Raji (cell line): ENCODE measurements around the gene FAM118A.

ENCODE experiments used
- POLR2A ChIP-seq: IDR thresholded peaks from 2 replicates; pipeline ENCODE4 v1.6.1; 2011; ENCODE audit warnings: low read depth, low read length, control low read depth; ENCODE audit not compliant: insufficient read depth

FAM118A gene

DNA sequence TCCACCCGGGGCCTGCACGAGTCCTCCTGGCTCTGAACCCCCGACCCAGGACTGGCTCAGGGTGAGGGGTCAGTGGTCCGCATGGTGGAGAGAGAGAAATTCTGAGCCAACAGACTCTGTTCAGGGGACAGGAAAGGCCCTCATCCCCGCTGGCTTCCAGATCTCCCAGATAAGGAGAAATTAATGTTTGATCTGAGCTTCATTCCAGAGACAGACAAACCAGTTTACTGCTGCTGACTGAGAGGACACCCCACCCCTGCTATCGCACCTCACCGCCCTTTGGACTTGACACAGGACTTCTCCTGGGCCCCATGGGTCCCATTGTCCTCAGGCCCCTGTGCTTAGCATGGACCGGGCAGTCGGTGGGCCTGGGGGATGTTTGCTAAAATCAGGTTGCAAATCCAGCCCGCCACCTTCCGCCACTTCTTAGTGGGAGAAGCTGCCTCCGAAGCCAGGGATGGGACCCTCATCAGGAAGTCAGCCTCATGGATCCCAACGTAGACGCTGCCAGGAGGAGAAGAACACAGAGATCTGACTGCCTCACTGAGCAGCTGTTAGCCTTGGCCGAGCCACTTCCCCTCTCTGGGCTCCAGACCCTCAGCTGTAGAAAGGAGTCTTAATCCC lies 36.2 kb upstream of the FAM118A start:
- no peak for TF ChIP-seq POLR2A

DNA sequence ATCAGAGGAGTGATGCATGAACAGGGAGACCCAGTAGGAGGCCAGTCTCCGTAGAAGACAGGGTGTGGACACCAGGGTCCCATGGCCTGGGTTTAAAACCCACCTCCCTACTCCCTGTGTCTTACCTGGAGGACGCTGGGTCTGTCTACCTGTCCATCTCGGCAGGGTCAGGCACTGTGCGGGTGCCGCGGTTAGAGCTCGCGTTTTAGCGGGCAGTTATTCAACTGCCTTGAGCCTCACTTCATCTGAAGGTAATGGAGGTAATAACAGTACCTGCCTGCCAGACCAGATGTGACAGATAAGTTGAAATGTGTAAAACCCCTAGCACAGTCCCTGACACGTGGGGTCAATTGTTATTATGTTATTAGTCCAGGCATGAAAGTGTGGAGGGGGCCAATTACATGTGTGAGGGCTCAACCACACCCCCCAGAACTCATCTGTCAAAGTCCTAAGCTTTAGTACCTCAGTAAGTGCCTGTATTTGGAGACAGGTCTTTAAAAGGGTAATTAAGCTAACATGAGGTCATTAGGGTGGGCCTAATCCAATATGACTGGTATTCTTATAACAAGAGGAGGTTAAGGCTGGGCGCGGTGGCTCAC lies 33.1 kb upstream of the FAM118A start:
- TF ChIP-seq POLR2A, result no peak

DNA sequence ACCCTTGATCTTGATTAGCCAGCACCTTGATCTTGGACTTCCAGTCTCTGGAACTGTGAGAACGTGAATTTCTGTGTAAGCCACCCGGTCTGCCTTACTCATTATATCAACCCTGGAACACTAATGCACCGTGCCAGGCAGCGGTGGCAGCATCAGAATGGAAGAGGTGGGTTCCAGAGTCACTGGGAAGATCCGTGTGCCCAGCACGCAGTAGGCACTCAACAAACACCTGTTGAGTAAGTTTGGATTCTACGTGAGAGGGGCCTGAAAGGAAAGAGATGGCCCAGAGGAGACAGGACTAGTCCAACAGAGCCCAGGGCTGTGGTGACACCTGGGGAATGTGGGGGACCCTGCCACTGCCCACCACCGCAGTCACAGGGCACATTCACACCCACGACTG lies 31.6 kb upstream of the FAM118A start:
- no peak for TF ChIP-seq POLR2A

DNA sequence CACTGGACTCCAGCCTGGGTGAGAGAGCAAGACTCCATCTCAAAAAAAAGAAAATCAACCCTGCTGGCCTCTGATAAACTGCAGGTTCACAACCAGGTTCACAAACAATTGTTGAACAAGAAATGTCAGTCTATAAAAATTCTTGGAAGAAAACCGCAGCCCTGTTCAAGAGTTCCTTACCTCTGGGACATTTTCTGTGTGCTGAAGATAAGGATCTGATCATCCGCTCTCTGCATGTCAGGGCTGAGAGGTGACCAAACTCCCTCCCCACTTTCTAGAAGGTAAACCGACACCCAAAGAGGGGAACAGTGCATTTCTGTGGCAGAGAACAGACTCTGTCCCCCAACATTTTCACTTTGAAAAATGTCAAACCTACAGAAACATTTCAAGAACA lies 29.1 kb upstream of the FAM118A start:
- no peak for TF ChIP-seq POLR2A

DNA sequence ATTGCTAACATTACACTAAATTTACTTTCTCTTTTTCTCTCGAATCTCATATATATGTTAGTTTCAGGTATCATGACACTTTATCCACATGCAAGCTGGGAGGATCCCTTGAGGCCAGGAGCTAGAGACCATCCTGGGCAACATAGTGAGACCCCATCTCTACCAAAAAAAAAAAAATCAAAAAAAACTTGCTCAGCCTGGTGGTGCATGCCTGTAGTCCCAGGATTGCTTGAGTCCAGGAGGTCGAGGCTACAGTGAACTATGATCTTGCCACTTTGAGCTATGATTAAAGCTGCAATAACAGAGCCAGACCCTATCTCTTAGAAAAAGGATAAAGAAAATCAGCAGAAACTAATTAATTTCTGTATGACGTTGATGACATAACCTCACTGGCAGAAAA lies 28.7 kb upstream of the FAM118A start:
- no peak for TF ChIP-seq POLR2A

DNA sequence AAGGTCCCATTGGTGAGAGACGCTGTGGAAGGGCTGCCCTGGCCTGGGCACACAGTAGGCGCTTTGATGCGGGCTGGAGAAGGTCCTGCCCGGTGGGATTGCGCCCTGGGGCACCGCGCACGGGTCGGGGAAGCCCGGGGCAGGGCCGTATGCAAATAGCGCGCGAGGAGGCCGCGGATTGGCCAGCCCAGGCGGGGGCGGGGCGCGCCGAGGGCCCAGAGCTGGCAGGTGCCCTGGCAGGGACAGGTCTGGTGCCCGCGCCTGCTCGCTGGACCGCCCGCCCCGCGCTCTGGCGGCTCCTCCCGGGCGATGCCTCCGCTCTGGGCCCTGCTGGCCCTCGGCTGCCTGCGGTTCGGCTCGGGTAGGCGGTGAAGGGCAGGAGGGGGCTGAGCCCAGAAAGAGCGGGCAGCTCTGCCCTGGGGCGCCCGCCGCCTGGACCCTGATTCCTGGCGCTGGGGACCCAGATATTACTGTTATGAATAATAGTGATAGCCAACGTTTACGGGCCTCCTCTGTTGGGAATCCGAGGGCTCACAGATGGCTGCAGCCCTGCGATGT lies 24.9 kb upstream of the FAM118A start, which contains the start of gene UPK3A:
Gene UPK3A, plus strand, starts transcription at position 245 of the 558 bp plus-strand sequence. Its CDS starts 65 bp downstream, at position 310.
- TF ChIP-seq POLR2A, result no peak

DNA sequence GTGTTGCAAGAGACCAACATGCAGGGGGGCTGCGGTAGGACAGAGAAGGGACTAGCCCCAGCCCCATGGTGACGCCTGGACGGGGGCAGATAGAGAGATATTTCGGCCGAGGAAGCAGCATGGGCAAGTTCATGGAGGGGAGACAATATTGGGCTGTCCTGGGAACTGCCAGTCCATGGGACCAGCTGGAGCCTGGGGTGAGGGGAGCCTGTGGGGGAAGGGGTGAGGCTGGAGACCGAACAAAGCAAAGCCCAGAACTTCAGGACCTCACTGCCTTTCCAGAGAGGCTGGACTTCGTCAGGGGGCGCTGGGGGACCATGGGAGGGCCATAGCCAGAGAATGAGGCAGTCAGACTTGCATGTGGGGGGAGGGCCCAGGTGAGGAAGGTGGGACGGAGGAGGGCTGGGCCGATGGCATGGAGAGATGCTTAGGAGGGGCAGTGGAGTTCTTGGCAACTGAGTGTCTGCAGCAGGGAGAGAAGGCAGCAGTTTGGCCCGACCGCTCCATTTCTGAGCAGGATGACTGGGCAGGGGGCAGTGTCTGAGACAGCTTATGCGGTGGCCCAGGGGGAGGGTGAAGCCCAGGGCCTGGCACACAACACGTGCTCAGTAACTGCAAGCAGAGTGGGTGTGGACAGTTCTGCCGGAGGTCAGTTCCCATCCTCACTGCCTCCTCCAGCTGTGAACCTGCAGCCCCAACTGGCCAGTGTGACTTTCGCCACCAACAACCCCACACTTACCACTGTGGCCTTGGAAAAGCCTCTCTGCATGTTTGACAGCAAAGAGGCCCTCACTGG lies 24.3 kb upstream of the FAM118A start:
- no peak for TF ChIP-seq POLR2A

DNA sequence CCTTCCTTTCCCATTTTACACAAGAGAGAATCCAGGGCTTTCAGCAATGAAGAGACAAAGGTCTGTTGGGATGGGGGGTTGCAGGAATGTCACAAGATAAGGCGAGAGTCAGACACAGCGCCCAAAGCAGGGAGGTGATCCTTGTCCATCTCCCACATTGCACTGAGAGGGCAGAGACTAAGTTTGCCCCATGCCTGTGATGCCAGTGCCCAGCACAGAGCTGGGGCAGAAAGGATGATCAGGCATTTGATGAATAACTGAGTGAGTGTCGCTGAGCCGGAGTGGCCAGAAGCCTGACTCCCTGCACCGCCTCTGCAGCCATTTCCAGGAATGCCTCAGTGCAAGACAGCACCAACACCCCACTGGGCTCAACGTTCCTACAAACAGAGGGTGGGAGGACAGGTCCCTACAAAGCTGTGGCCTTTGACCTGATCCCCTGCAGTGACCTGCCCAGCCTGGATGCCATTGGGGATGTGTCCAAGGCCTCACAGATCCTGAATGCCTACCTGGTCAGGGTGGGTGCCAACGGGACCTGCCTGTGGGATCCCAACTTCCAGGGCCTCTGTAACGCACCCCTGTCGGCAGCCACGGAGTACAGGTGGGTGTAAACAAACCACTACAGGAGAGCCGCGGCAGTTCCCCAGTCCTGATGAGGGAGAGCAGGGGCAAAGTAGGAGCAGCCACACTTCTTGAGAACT lies 22.7 kb upstream of the FAM118A start:
- TF ChIP-seq POLR2A, result no peak

DNA sequence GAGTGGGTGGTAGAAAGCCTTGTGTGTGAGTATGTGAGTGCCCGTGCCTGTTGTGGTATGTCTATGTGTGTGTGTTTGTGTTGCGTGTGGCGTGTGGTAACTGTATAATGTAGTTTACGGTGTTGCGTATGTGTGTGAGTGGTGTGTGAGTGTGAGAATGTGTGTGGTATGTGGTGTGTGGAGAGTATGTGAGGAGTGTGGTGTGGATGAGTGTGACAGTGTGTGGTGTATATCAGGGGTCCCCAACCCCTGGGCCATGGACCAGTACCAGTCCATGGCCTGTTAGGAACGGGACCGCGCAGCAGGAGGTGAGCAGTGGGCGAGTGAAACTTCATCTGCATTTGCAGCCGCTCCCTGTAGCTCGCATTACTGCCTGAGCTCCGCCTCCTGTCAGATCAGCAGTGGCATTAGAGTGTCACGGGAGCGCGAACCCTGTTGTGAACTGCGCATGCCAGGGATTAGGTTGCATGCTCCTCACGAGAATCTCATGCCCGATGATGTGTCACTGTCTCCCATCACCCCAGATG lies 19.3 kb upstream of the FAM118A start:
- TF ChIP-seq POLR2A, result no peak

DNA sequence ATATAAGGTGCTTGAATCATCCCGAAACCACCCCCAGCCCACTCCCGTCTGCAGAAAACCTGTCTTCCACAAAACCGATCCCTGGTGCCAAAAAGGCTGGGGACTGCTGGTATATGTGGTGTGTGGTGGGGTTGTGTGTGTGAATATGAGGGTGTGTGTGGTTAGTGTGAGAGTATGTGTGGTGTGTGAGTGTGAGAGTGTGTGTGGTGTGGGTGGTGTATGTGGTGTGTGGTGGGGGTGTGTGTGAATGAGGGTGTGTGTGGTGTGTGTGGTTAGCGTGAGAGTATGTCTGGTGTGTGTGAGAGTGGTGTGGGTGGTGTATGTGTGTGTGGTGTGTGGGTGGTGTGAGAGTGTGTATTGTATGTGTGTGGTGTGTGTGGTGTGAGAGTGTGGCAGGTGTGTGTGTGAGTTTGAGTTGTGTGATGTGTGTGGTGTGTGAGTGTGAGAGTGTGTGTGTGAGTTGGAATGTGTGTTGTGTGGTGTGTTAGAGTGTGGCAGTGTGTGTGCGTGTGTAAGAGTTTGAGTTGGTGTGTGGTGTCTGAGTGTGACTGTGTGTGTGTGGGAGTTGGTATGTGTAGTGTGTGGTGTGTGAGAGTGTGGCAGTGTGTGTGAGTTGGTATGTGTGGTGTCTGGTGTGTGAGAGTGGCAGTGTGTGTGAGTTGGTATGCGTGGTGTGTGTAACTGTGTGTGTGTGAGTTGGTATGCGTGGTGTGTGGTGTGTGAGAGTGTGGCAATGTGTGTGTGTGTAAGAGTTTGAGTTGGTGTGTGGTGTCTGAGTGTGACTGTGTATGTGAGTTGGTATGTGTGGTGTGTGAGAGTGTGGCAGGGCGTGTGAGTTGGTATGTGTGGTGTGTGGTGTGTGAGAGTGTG lies 18.4 kb upstream of the FAM118A start:
- no peak for TF ChIP-seq POLR2A

DNA sequence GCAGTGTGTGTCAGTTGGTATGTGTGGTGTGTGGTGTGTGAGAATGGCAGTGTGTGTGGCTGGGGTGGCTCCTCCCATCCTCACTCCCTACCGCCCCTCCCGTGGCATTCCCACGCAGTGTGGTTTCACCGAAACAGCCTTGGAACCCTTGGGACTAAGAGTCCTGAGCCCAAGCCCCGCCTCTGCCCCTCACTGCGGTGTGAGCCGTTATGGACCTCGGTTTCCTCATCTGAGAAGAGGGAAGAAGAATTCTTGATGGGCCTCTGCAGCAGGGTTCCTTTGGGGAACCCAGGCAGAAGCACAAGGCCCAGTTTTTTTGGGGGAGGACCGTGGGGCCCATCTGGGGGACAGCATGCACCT lies 17.8 kb upstream of the FAM118A start:
- TF ChIP-seq POLR2A, result no peak

DNA sequence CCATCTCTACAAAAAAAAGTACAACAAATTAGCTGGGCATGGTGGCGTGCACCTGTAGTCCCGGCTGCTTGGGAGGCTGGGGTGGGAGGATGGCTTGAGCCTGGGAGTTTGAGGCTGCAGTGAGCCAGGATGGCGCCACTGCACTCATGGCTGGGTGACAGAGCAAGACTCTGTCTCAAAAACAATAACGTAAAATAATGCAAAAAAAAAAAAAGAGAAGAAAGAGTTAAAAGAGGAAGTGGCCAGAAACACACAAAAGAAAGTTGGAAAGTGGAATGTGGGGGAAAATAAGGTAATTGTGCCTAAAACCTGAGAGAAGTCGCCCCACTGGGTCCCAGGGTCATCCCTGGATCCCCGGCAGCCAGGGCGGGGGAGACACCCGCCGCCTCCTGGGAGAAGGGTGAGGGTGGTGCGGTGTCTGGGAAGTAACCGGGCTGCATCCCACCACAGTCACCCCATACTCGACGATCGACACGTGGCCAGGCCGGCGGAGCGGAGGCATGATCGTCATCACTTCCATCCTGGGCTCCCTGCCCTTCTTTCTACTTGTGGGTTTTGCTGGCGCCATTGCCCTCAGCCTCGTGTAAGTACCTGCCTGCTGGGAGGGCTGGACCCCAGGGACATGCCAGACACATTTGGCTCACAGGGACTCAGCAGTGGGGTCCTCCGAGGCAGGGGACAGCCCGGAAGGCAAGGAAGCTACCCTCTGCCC lies 16.8 kb upstream of the FAM118A start:
- TF ChIP-seq POLR2A, result no peak

DNA sequence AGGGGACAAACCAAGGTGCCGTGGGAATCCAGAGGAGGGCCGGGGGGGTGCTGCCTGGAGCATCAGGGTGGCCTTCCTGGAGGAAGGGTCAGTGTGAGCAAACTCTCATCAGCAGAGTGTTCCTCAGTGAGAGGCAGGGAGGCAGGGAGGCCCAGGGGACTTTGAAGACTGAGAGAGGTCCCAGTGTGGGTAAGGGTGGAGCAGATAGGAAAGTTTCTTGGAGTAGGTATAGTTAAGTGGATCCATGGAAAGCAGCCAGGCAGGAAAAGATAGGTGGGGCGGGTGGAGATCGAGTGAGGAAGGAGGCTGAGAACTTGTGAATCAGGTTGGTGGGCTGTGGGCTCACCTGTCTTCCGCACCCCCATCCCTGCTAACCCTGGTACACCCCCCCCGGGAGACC lies 15.7 kb upstream of the FAM118A start:
- no peak for TF ChIP-seq POLR2A

DNA sequence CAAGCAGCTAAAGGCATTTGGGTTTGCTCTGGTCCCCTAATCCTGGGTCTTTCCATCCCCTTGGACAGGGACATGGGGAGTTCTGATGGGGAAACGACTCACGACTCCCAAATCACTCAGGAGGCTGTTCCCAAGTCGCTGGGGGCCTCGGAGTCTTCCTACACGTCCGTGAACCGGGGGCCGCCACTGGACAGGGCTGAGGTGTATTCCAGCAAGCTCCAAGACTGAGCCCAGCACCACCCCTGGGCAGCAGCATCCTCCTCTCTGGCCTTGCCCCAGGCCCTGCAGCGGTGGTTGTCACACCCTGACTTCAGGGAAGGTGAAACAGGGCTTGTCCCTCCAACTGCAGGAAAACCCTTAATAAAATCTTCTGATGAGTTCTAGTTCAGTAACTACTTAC lies 14.2 kb upstream of the FAM118A start:
- no peak for TF ChIP-seq POLR2A

DNA sequence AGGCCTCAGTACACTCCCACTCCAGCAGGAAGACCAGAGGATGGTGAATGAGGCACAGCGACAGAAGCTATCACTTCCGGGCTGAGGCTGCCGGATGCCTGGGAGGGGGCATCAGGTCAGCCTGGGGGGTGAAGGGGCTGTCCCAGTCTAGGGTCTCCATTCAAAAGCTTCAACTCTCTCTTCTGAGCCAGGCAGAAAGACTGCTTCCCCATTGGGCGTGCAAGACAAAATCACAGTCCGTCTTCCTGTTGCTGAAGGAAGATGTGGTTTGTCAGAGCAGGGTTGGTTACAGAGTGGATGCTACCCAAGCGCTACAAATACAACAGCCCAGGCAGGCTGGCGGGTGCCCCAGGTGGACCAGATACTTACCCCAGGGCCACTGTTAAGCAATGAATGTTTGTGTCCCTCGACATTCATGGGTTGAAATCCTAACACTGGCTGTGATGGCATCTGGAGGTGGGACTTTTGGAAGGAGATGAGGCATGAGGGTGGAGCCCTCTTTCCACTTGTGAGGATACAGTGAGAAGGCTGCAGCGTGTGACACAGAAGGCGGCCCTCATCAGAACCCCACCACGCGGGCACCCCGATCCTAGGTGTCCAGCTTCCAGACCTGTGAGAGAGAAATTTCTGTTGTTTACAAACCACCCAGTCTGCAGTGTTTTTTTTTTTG lies 13.0 kb upstream of the FAM118A start:
- TF ChIP-seq POLR2A, result no peak
